Loucy (cell line): ENCODE measurements around the gene ALCAM.

Experiments used
- CTCF ChIP-seq: fragments of 200-600 bp; sonication (generic); conservative IDR thresholded peaks from 2 replicates; pipeline ENCODE4 v1.5.1; 2014; ENCODE audit warnings: mild to moderate bottlenecking, antibody characterized with exemption, low read length
- EZH2phosphoT487 ChIP-seq: fragments of 200-600 bp; IDR thresholded peaks from 2 replicates; pipeline ENCODE4 v1.6.1; 2018; ENCODE audit warnings: antibody characterized with exemption, mild to moderate bottlenecking, moderate library complexity, borderline replicate concordance

DNA sequence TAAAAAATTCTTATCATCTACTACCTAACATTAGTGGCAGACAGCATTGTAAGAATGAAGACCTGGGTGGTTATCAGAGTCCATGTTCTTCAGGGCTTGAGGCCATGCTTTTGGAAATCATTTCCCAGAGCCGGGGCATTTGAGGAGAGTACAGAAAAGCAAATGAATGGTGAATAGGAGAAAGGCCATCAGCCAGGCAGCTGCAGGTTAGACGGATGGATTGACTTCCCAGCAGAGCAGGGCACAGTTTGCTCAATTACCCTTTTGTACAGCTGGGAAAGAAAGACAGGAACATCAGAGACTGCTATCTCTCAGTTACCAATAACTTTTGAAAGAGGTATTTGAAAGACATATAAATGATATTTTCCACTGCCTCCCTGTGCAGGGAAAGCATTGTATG is 135.6 kb downstream of the ALCAM start:
- TF ChIP-seq CTCF (no peak), EZH2phosphoT487 (no peak)
